Fibroblast of mammary gland (primary cell): ENCODE measurements around the gene PAX4.

ENCODE experiments used
- DNase-seq: peaks from one replicate; pipeline ENCODE4 v3.0.0-alpha.2; 2010; ENCODE audit warnings: low read depth
- H3K4me3 ChIP-seq: 2 replicates; pipeline ENCODE4 v1.5.1; 2011; ENCODE audit warnings: low read depth, mild to moderate bottlenecking, low read length, moderate library complexity; ENCODE audit not compliant: control insufficient read depth
- TF ChIP-seq, protein P1 (sequence below): conservative IDR thresholded peaks from 2 replicates; pipeline ENCODE4 v1.5.1; 2011; ENCODE audit warnings: low read depth, low read length, inconsistent platforms; ENCODE audit not compliant: control insufficient read depth, insufficient read depth

The PAX4 gene

DNA sequence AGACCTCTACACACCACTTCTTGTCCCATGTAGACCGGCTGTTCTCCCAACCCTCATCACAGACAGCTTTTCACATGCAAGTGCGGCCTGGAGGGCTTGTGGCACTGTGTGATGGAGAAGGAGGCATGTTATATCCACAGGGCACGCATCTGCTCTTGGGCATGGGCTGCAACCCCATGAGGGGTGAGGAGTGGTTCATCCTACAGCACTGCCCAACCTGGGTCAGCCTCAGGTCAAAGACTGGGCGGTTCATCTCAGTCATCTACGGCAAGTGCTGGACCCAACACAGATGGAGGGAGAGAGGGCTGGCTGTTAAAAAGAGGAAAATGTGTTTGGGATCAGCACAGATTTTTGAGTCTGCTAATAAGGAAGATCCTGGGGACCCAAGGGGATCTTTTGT is 22.2 kb downstream of the PAX4 start:
- no peak for DNase-seq
- H3K4me3 ChIP-seq, result no peak overlapping the region
- TF ChIP-seq, protein P1, sequence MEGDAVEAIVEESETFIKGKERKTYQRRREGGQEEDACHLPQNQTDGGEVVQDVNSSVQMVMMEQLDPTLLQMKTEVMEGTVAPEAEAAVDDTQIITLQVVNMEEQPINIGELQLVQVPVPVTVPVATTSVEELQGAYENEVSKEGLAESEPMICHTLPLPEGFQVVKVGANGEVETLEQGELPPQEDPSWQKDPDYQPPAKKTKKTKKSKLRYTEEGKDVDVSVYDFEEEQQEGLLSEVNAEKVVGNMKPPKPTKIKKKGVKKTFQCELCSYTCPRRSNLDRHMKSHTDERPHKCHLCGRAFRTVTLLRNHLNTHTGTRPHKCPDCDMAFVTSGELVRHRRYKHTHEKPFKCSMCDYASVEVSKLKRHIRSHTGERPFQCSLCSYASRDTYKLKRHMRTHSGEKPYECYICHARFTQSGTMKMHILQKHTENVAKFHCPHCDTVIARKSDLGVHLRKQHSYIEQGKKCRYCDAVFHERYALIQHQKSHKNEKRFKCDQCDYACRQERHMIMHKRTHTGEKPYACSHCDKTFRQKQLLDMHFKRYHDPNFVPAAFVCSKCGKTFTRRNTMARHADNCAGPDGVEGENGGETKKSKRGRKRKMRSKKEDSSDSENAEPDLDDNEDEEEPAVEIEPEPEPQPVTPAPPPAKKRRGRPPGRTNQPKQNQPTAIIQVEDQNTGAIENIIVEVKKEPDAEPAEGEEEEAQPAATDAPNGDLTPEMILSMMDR, result no peak

DNA sequence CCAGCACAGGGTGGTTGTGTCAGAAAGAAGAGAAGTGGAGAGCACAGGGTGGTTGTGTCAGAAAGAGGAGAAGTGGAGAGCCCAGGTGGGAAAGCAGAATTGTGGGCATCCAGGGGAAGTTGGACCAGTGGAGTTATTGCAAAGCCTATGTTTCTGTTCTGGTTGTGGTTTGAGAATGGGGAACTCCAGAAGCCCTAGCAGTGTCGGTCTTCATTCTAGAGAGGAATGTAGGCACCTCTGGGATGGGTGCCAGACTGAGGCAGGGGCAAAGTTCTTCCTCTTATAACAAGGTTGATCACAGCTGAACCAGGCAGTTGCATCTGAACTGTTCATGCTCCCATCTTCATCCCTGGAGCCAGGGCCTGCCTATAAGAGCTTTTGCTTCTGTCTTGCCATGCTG is 23.5 kb downstream of the PAX4 start:
- DNase-seq, result no peak
- TF ChIP-seq, protein P1, result no peak
- no peak overlapping the region for H3K4me3 ChIP-seq

DNA sequence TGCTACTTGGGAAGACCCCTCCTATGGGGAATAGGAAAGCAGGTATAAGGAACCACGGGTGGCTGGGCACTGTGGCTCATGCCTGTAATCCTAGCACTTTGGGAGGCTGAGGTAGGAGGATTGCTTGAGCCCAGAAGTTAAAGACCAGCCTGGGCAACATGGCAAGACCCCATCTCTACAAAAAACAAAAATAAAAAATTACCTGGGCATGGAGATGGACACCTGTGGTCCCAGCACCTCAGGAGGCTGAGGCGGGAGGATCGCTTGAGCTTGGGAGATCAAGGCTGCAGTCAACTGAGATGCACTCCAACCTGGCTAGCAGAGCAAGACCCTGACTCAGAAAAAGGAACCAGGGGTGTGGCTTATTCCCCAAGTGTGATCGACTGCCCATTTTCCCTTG is 25.4 kb downstream of the PAX4 start:
- H3K4me3 ChIP-seq, result no peak overlapping the region
- TF ChIP-seq, protein P1, result no peak
- no peak for DNase-seq

DNA sequence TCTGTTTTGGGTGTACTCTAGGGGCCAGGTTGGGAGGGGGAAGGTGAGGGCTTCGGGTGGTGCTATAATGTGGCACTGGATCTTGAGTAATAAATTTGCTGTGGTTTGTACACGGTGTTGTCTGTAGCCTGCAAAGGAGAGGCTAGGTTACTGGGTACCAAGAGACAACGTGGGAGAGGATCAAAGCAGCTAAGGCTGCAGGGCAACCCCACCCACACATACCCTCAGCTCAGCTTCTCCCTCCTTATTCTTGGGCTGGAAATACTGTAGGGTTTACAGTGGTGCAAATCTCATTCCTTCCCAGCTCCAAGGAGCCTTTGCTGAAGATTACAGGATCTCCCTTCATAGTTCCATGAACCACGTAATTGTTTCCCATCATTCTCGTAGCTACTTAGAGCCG is 26.4 kb downstream of the PAX4 start:
- no peak overlapping the region for H3K4me3 ChIP-seq
- DNase-seq, result no peak
- TF ChIP-seq, protein P1, result no peak

DNA sequence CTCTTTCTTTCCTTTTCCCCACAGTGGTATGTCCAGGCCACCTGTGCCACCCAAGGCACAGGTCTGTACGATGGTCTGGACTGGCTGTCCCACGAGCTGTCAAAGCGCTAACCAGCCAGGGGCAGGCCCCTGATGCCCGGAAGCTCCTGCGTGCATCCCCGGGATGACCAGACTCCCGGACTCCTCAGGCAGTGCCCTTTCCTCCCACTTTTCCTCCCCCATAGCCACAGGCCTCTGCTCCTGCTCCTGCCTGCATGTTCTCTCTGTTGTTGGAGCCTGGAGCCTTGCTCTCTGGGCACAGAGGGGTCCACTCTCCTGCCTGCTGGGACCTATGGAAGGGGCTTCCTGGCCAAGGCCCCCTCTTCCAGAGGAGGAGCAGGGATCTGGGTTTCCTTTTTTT is 26.8 kb downstream of the PAX4 start:
- TF ChIP-seq, protein P1, result no peak
- no peak for DNase-seq
- H3K4me3 ChIP-seq, result no peak overlapping the region

DNA sequence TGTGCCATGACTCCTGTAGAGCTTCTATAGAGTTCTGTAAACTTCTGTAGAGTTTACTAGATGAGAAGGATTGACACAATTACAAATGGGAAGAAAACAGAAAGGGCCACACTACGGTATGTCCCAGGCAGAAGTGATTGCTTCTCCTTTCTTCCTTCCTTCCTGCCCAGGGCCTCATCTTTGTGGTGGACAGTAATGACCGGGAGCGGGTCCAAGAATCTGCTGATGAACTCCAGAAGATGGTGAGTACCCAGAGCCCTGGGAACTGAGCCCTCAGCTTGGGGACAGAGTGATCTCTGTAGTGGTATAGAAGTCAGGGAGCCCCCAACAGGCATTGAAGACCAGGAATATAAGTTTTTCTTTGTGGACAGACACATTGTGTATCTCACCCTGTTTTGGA is 28.0 kb downstream of the PAX4 start:
- H3K4me3 ChIP-seq, result no peak overlapping the region
- no peak for DNase-seq

More for the DNA sequence above, 28.0 kb downstream of the PAX4 start:
- TF ChIP-seq, protein P1, result no peak
